MM.1S (cell line): ENCODE measurements around the gene GABARAP.
A peak's percentile ranks its signal among the peaks of the same experiment; 100 is the strongest.

Experiments used
- DNase-seq: peaks from one replicate; pipeline ENCODE4 v3.0.0-alpha.2; 2015
- H2AFZ ChIP-seq: fragments of 300-600 bp; sonication (generic); 2 replicates; pipeline ENCODE4 v1.6.0; 2016; ENCODE audit warnings: antibody characterized with exemption, low read length
- H3F3A ChIP-seq: fragments of 300-600 bp; sonication (generic); 2 replicates; pipeline ENCODE4 v1.6.1; 2016; ENCODE audit warnings: mild to moderate bottlenecking, antibody characterized with exemption, low read length, moderate library complexity, mixed read lengths; ENCODE audit not compliant: insufficient read depth
- H3K27ac ChIP-seq: fragments of 300-600 bp; sonication (generic); 2 replicates; pipeline ENCODE4 v1.5.1; 2016; ENCODE audit warnings: mild to moderate bottlenecking, low read length
- H3K27me3 ChIP-seq: fragments of 300-600 bp; sonication (generic); replicated peaks from 2 replicates; pipeline ENCODE4 v1.6.0; 2016; ENCODE audit warnings: low read length; ENCODE audit not compliant: insufficient read depth
- H3K36me3 ChIP-seq: fragments of 300-600 bp; sonication (generic); replicated peaks from 2 replicates; pipeline ENCODE4 v1.6.1; 2016; ENCODE audit warnings: mild to moderate bottlenecking, low read length, mixed read lengths; ENCODE audit not compliant: insufficient read depth
- H3K4me1 ChIP-seq: fragments of 300-600 bp; sonication (generic); 2 replicates; pipeline ENCODE4 v1.6.1; 2016; ENCODE audit warnings: low read length, mixed read lengths
- H3K4me2 ChIP-seq: fragments of 300-600 bp; sonication (generic); 2 replicates; pipeline ENCODE4 v1.6.0; 2016; ENCODE audit warnings: low read depth, low read length
- H3K4me3 ChIP-seq: fragments of 300-600 bp; sonication (generic); 2 replicates; pipeline ENCODE4 v1.5.1; 2016; ENCODE audit warnings: low read length, mixed read lengths
- H3K79me2 ChIP-seq: fragments of 300-600 bp; sonication (generic); 2 replicates; pipeline ENCODE4 v1.6.1; 2016; ENCODE audit warnings: mixed run types, low read length, mixed read lengths
- H3K9ac ChIP-seq: fragments of 300-600 bp; sonication (generic); 2 replicates; pipeline ENCODE4 v1.6.1; 2016; ENCODE audit warnings: low read length, mixed read lengths
- H3K9me2 ChIP-seq: fragments of 300-600 bp; sonication (generic); replicated peaks from 2 replicates; pipeline ENCODE4 v1.6.1; 2016; ENCODE audit warnings: mild to moderate bottlenecking, low read length, mixed read lengths; ENCODE audit not compliant: insufficient read depth
- H3K9me3 ChIP-seq: fragments of 300-600 bp; sonication (generic); replicated peaks from 2 replicates; pipeline ENCODE4 v1.6.1; 2016; ENCODE audit warnings: mild to moderate bottlenecking, low read length, mixed read lengths; ENCODE audit not compliant: insufficient read depth
- H4K20me1 ChIP-seq: fragments of 300-600 bp; sonication (generic); 2 replicates; pipeline ENCODE4 v1.6.1; 2016; ENCODE audit warnings: mild to moderate bottlenecking, low read length, moderate library complexity, mixed read lengths; ENCODE audit not compliant: insufficient read depth
- EZH2 ChIP-seq: fragments of 300-600 bp; sonication (generic); optimal IDR thresholded peaks from 2 replicates; pipeline ENCODE3; 2017; ENCODE audit warnings: low read depth, mild to moderate bottlenecking, antibody characterized with exemption, low read length, mixed read lengths
- EZH2phosphoT487 ChIP-seq: fragments of 300-600 bp; sonication (generic); IDR thresholded peaks from 2 replicates; pipeline ENCODE4 v1.6.1; 2018; ENCODE audit warnings: antibody characterized with exemption, low read length
- TF ChIP-seq, protein P1 (sequence below): fragments of 300-600 bp; sonication (generic); IDR thresholded peaks from 2 replicates; pipeline ENCODE4 v1.5.1; 2016; ENCODE audit warnings: antibody characterized with exemption, low read length, mixed read lengths

The GABARAP gene

GRCh38 chr17:7192271-7192937 is 49.8 kb downstream of the GABARAP start:
- no peak for TF ChIP-seq EZH2
- TF ChIP-seq EZH2phosphoT487, result no peak
- TF ChIP-seq, protein P1, sequence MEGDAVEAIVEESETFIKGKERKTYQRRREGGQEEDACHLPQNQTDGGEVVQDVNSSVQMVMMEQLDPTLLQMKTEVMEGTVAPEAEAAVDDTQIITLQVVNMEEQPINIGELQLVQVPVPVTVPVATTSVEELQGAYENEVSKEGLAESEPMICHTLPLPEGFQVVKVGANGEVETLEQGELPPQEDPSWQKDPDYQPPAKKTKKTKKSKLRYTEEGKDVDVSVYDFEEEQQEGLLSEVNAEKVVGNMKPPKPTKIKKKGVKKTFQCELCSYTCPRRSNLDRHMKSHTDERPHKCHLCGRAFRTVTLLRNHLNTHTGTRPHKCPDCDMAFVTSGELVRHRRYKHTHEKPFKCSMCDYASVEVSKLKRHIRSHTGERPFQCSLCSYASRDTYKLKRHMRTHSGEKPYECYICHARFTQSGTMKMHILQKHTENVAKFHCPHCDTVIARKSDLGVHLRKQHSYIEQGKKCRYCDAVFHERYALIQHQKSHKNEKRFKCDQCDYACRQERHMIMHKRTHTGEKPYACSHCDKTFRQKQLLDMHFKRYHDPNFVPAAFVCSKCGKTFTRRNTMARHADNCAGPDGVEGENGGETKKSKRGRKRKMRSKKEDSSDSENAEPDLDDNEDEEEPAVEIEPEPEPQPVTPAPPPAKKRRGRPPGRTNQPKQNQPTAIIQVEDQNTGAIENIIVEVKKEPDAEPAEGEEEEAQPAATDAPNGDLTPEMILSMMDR, result no peak
- H3K79me2 ChIP-seq, result no peaks in the 10 kb centered on the region
- H2AFZ ChIP-seq, result no peak overlapping the region
- no peak overlapping the region for H3K4me3 ChIP-seq
- no peak overlapping the region for H3K9ac ChIP-seq
- no peak overlapping the region for H3K27ac ChIP-seq
- H3K27me3 ChIP-seq, result peaks cover 72% of the 10 kb centered on the region
- H3K36me3 ChIP-seq, result no peaks in the 10 kb centered on the region
- no peaks in the 10 kb centered on the region for H3K9me3 ChIP-seq
- H4K20me1 ChIP-seq, result no peaks in the 10 kb centered on the region
- H3F3A ChIP-seq, result no peaks in the 10 kb centered on the region
- H3K9me2 ChIP-seq, result no peaks in the 10 kb centered on the region
- no peak overlapping the region for H3K4me2 ChIP-seq
- H3K4me1 ChIP-seq, result no peaks in the 10 kb centered on the region
- DNase-seq, result no peak

DNA sequence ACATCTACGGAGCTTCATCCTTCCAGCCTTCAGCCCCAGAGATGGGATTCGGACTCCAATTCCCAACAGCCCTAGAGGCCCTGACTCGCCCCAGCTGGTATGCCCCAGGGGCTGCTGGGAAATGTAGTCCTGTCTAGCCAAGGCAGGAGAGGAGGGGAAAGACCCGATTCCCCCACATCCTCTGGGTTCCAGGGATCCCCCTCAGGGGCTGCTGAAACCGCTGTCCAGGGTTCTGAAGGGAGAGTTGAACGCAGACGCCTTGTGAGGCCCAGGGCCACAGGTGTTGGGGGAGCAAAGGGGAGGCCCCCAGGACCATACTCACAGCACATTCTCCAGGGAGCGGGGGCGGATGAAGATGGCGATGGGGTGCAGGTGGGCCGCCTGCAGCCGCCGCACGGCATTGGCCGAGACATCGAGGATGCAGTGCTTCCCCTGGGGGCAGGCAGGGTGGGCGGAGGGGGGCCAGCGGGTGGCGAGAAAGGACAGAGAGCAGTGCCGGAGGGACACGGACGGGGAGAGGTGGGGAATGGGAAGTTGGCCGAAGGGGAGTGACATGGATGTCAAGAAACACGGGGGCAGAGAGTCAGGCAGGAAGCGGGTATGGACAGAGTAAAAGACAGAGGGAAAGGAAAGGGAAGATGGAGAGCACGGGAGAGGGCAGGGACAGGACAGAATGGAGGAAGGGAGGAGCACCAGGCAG is 50.5 kb downstream of the GABARAP start:
- Histone ChIP-seq H3K4me2 (no peak overlapping the region), H3K4me3 (no peak overlapping the region), H3K27ac (no peak overlapping the region), H3K9ac (no peak overlapping the region), H2AFZ (no peak overlapping the region), H3K36me3 (no peaks in the 10 kb centered on the region), H3K27me3 (peaks cover 67% of the 10 kb centered on the region), H3K79me2 (no peaks in the 10 kb centered on the region), H4K20me1 (no peaks in the 10 kb centered on the region), H3K4me1 (no peaks in the 10 kb centered on the region), H3K9me3 (no peaks in the 10 kb centered on the region), H3F3A (no peaks in the 10 kb centered on the region), H3K9me2 (no peaks in the 10 kb centered on the region)
- peak; percentile 22 for DNase-seq
- TF ChIP-seq EZH2phosphoT487 (no peak), EZH2 (no peak)
- TF ChIP-seq, protein P1, result no peak

DNA sequence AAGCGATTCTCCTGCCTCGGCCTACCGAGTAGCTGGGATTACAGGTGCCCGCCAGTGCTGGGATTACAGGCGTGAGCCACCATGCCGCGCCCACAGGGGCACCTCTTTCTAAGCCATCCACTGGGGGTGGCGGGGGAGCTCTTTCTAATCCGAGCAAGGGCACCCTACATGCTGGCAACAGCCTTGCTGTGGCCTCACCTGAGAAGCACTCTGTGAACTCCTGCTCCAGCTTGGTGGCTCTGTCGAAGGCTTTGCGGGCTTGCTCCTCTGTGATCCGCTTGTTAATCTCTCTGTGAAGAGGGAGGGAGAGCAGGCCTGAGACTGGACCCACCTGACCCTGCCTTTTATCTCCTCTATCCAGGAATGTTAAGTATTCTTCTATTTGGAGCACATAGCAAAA is 51.2 kb downstream of the GABARAP start:
- no peak overlapping the region for H3K4me2 ChIP-seq
- H4K20me1 ChIP-seq, result no peaks in the 10 kb centered on the region
- no peak for DNase-seq
- peaks cover 67% of the 10 kb centered on the region for H3K27me3 ChIP-seq
- H2AFZ ChIP-seq, result no peak overlapping the region
- no peaks in the 10 kb centered on the region for H3F3A ChIP-seq
- no peaks in the 10 kb centered on the region for H3K9me3 ChIP-seq
- no peaks in the 10 kb centered on the region for H3K36me3 ChIP-seq
- H3K79me2 ChIP-seq, result no peaks in the 10 kb centered on the region
- no peak overlapping the region for H3K4me3 ChIP-seq
- H3K27ac ChIP-seq, result no peak overlapping the region
- TF ChIP-seq, protein P1, result no peak
- TF ChIP-seq EZH2phosphoT487 (no peak), EZH2 (no peak)
- H3K9me2 ChIP-seq, result no peaks in the 10 kb centered on the region
- no peak overlapping the region for H3K9ac ChIP-seq
- no peaks in the 10 kb centered on the region for H3K4me1 ChIP-seq
